HL-60 (cell line): Measurements from ENCODE around the gene BEGAIN.

Source experiments
- CTCF ChIP-seq: IDR thresholded peaks from one replicate; pipeline ENCODE4 v1.5.1; 2011; ENCODE audit warnings: low read length, control low read depth, inconsistent platforms; ENCODE audit not compliant: insufficient read depth
- GABPA ChIP-seq: IDR thresholded peaks from 2 replicates; pipeline ENCODE4 v1.6.1; 2012; ENCODE audit warnings: low read depth
- POLR2AphosphoS5 ChIP-seq: IDR thresholded peaks from 2 replicates; pipeline ENCODE4 v1.6.1; 2012; ENCODE audit warnings: low read depth
- REST ChIP-seq: IDR thresholded peaks from 2 replicates; pipeline ENCODE4 v1.6.1; 2012; ENCODE audit warnings: low read depth; ENCODE audit not compliant: insufficient replicate concordance
- SPI1 ChIP-seq: IDR thresholded peaks from 2 replicates; pipeline ENCODE4 v1.6.1; 2012; ENCODE audit warnings: low read depth, mild to moderate bottlenecking, borderline replicate concordance

- TF ChIP-seq CTCF (no peak), POLR2AphosphoS5 (no peak), SPI1 (no peak), REST (no peak), GABPA (no peak)
Observed at GRCh38 chr14:100537446-100538350, 49.5 kb downstream of the BEGAIN start.
